ENCODE results near the gene BTAF1.
A peak's percentile ranks its signal among the peaks of the same experiment; 100 is the strongest.
"Not testable (repeated sequence)": the region's sequence is repeated elsewhere in the genome, so short reads cannot be mapped to it uniquely, and the experiment has no call there.

Gene BTAF1

GRCh38 chr10:91923371-91924211 lies at the start of gene BTAF1:
TSS of gene BTAF1 (plus strand) at chr10:91923770. CDS start at chr10:91924077, 307 bp downstream.
- DNase-seq = peak; percentile 76 to 92

GRCh38 chr10:91875156-91875555 lies 48.4 kb upstream of the BTAF1 start:
- no peak for DNase-seq

- DNase-seq = no peak
Measured at GRCh38 chr10:91875779-91876178, 47.8 kb upstream of the BTAF1 start.

GRCh38 chr10:91879515-91880170 lies 43.9 kb upstream of the BTAF1 start:
- no peak for DNase-seq

GRCh38 chr10:91880310-91880709 lies 43.3 kb upstream of the BTAF1 start:
- DNase-seq = no peak

GRCh38 chr10:91883549-91884444 lies 39.8 kb upstream of the BTAF1 start:
- peak; percentile 45 to 55 for DNase-seq

GRCh38 chr10:91884536-91884935 lies 39.0 kb upstream of the BTAF1 start:
- no peak for DNase-seq

GRCh38 chr10:91885362-91886079 lies 38.0 kb upstream of the BTAF1 start:
- no peak for DNase-seq

GRCh38 chr10:91886954-91887271 lies 36.7 kb upstream of the BTAF1 start:
- DNase-seq = no peak

GRCh38 chr10:91887272-91888076 lies 36.1 kb upstream of the BTAF1 start:
- peak in 1 of 2 experiments; percentile 49 for DNase-seq

- no peak for DNase-seq
Measured at GRCh38 chr10:91891125-91892001, 32.2 kb upstream of the BTAF1 start.

GRCh38 chr10:91893051-91893450 lies 30.5 kb upstream of the BTAF1 start:
- no peak for DNase-seq

GRCh38 chr10:91894261-91894685 lies 29.3 kb upstream of the BTAF1 start:
- DNase-seq = not testable (repeated sequence)

- DNase-seq = no peak
Measured at GRCh38 chr10:91896212-91896756, 27.3 kb upstream of the BTAF1 start.

- DNase-seq = no peak
Measured at GRCh38 chr10:91897421-91897820, 26.1 kb upstream of the BTAF1 start.

GRCh38 chr10:91901784-91902677 lies 21.5 kb upstream of the BTAF1 start:
- no peak for DNase-seq

GRCh38 chr10:91907033-91907594 lies 16.5 kb upstream of the BTAF1 start:
- DNase-seq = no peak

- DNase-seq = peak in 1 of 2 experiments; percentile 40
Measured at GRCh38 chr10:91907914-91908336, 15.6 kb upstream of the BTAF1 start.
